Neural crest cell (in vitro differentiated cells): ENCODE results near the gene KCNIP1. TPM values are rescaled to one million over a fixed set of nuclear protein-coding genes. Genes with fewer than 3 reads are reported as not detected.

Source experiments
- DNase-seq: peaks from one replicate; pipeline ENCODE4 v3.0.0; 2021; ENCODE audit warnings: low read depth, mixed read lengths, low spot score
- H3K27ac Mint-ChIP-seq: one replicate; pipeline ENCODE4 v1.8.0; 2021; ENCODE audit warnings: mild to moderate bottlenecking, mixed read lengths; ENCODE audit not compliant: unreplicated experiment
- H3K27me3 Mint-ChIP-seq: 2 replicates; pipeline ENCODE4 v1.8.0; 2021; ENCODE audit warnings: low read depth, mild to moderate bottlenecking, mixed read lengths
- H3K36me3 Mint-ChIP-seq: 2 replicates; pipeline ENCODE4 v1.8.0; 2021; ENCODE audit warnings: low read depth, mild to moderate bottlenecking, mixed read lengths
- H3K4me1 Mint-ChIP-seq: 2 replicates; pipeline ENCODE4 v1.8.0; 2021; ENCODE audit warnings: mixed read lengths
- H3K4me3 Mint-ChIP-seq: one replicate; pipeline ENCODE4 v1.8.0; 2021; ENCODE audit warnings: mild to moderate bottlenecking, mixed read lengths
- H3K9me3 Mint-ChIP-seq: 2 replicates; pipeline ENCODE4 v1.8.0; 2021; ENCODE audit warnings: mixed read lengths
- CTCF ChIP-seq: fragments of 200-600 bp; sonication (generic); conservative IDR thresholded peaks from 2 replicates; pipeline ENCODE4 v1.5.0; 2021; ENCODE audit warnings: antibody characterized with exemption, mild to moderate bottlenecking
- total RNA-seq: library from RNA; stranded (reverse); gene quantifications from 2 replicates; pipeline ENCODE4 v1.2.1, GENCODE V29; 2021

The KCNIP1 gene
- total RNA-seq, 1 donor from 2014 or later, result 0.96 TPM

- H3K36me3 Mint-ChIP-seq, result no peaks in the 10 kb centered on the region
- no peak for DNase-seq
- no peak overlapping the region for H3K4me3 Mint-ChIP-seq
- no peaks in the 10 kb centered on the region for H3K9me3 Mint-ChIP-seq
- H3K4me1 Mint-ChIP-seq, result no peaks in the 10 kb centered on the region
- H3K27me3 Mint-ChIP-seq, result no peaks in the 10 kb centered on the region
- H3K27ac Mint-ChIP-seq, result no peak overlapping the region
- TF ChIP-seq CTCF, result no peak
Measured at GRCh38 chr5:170468633-170469285, 35.1 kb upstream of the KCNIP1 start.

GRCh38 chr5:170469414-170469813 lies 34.4 kb upstream of the KCNIP1 start:
- no peaks in the 10 kb centered on the region for H3K36me3 Mint-ChIP-seq
- H3K27me3 Mint-ChIP-seq, result no peaks in the 10 kb centered on the region
- H3K4me3 Mint-ChIP-seq, result no peak overlapping the region
- H3K27ac Mint-ChIP-seq, result no peak overlapping the region
- H3K4me1 Mint-ChIP-seq, result no peaks in the 10 kb centered on the region
- no peak for TF ChIP-seq CTCF
- DNase-seq, result no peak
- no peaks in the 10 kb centered on the region for H3K9me3 Mint-ChIP-seq

- no peaks in the 10 kb centered on the region for H3K27me3 Mint-ChIP-seq
- no peak overlapping the region for H3K4me3 Mint-ChIP-seq
- H3K36me3 Mint-ChIP-seq, result no peaks in the 10 kb centered on the region
- no peak for DNase-seq
- H3K27ac Mint-ChIP-seq, result no peak overlapping the region
- no peaks in the 10 kb centered on the region for H3K4me1 Mint-ChIP-seq
- TF ChIP-seq CTCF, result no peak
- H3K9me3 Mint-ChIP-seq, result no peaks in the 10 kb centered on the region
Measured at GRCh38 chr5:170470275-170470674, 33.5 kb upstream of the KCNIP1 start.

- no peak for DNase-seq
Measured at GRCh38 chr5:170470808-170471404, 32.9 kb upstream of the KCNIP1 start.

GRCh38 chr5:170471551-170472178 lies 32.2 kb upstream of the KCNIP1 start:
- no peak overlapping the region for H3K4me3 Mint-ChIP-seq
- no peaks in the 10 kb centered on the region for H3K4me1 Mint-ChIP-seq
- no peaks in the 10 kb centered on the region for H3K9me3 Mint-ChIP-seq
- DNase-seq, result no peak
- no peak overlapping the region for H3K27ac Mint-ChIP-seq
- no peaks in the 10 kb centered on the region for H3K36me3 Mint-ChIP-seq
- H3K27me3 Mint-ChIP-seq, result no peaks in the 10 kb centered on the region
- no peak for TF ChIP-seq CTCF

More at GRCh38 chr5:170470808-170471404, 32.9 kb upstream of the KCNIP1 start:
- H3K27me3 Mint-ChIP-seq, result no peaks in the 10 kb centered on the region
- H3K4me1 Mint-ChIP-seq, result no peaks in the 10 kb centered on the region
- no peaks in the 10 kb centered on the region for H3K36me3 Mint-ChIP-seq
- no peak for TF ChIP-seq CTCF
- no peak overlapping the region for H3K4me3 Mint-ChIP-seq
- H3K9me3 Mint-ChIP-seq, result no peaks in the 10 kb centered on the region
- H3K27ac Mint-ChIP-seq, result no peak overlapping the region
